ENCODE data around the gene PALLD.

DNA sequence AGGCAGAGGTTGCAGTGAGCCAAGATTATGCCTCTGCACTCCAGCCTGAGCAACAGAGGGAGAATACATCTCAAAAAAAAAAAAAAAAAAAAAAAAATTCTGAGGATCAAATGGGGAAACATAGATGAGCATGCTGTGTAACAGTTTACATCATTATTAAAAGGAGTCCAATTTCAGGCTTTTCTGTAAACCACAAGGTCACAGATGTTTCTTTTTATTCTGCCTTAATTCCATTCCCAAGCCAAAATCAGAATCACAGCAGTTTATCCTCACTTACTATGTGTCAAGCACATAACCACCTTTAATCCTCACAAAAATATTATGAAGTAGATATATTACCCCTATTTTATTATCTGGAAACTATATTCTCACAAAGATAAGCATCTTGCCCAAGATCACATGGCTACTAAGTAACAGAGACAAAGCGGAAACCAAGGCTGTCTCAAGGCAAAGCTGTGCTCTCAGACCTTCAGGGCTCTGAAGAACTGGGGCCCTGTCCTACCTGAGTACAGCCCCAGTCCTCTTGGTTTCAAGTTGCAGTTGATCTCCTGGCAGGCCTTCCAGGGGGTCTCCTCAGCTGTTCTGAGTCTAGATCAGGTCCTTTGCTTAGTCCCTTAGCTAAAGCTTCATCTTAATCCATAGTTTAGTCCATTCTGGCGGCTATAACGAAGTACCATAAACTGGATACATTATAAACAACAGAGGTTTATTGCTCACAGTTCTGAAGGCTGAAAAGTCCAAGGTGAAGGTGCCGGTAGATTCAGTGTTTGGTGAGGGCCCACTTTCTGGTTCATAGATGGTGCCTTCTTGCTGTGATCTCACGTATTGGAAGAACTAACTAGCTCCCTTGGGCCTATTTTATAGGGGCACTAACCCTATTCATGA is 141.3 kb downstream of the PALLD start:
- TF ChIP-seq CTCF (IDR thresholded peaks at IDR 0.05) (no peak), POLR2A (IDR thresholded peaks at IDR 0.05) (no peak)

Measured in right lobe of liver (tissue), 4 donors.